HG02981 (cell line): ENCODE data around the gene UNC93A.
"Not testable (repeated sequence)": the region's sequence is repeated elsewhere in the genome, so short reads cannot be mapped to it uniquely, and the experiment has no call there.

Experiments used
- ATAC-seq: cut with Tn5 transposase; IDR thresholded peaks from one replicate; pipeline ENCODE4 v1.9.1; 2021; ENCODE audit warnings: mild to moderate bottlenecking, moderate library complexity; ENCODE audit not compliant: unreplicated experiment

UNC93A gene

DNA sequence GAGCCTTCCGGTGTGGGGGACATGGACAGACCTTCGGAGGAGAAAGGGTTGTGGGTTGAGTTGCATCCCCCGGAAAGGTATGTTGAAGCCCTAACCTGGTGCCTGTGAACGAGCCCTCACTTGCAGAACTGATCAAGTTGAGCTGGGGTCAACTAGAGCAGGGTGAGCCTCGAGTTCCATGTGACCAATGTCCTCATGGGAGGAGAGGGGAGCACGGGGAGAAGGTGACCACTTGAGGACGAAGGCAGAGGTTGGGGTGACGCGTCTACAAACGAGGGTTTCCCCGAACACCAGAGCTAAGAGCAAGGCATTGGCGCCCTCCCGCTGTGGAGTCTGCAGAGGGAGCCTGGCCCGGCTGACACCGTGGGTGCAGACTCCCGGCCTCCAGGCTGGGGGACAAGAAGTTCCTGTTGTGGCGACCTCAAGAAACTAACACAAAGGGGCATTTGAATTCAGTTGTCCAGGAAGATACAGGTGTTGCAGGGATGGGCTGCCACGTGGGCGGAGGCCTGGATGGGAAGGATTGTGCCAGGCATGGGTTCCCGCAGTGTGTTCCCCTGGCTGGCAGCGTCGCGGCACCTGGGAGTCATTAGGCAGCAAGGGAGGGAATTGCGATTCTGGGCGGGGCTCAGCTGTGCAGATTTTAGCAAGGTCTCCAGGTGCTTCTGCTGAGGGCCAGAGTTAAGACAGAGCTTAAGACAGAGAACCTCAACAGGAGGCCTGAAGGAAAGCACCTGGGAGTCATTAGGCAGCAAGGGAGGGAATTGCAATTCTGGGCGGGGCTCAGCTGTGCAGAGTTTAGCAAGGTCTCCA is 20.4 kb upstream of the UNC93A start:
- no peak for ATAC-seq

DNA sequence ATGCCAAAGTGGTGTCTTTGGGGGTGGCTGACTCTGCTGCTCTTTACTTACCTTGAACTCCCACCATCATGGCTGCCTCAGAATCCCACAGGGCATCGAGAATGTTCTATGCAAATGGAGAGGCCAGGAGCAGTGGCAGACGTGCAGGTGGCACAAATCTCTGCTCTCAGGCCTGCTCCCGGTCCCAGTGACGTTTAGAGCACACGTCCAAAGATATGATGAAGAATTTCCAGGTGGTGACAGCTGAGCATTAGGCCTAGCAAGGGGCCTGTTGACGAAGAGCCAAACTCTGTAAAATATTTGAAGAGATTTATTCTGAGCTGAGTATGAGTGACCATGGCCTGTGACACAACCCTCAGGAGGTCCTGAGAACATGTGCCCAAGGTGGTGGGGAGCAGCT is 19.0 kb upstream of the UNC93A start:
- ATAC-seq: no peak

DNA sequence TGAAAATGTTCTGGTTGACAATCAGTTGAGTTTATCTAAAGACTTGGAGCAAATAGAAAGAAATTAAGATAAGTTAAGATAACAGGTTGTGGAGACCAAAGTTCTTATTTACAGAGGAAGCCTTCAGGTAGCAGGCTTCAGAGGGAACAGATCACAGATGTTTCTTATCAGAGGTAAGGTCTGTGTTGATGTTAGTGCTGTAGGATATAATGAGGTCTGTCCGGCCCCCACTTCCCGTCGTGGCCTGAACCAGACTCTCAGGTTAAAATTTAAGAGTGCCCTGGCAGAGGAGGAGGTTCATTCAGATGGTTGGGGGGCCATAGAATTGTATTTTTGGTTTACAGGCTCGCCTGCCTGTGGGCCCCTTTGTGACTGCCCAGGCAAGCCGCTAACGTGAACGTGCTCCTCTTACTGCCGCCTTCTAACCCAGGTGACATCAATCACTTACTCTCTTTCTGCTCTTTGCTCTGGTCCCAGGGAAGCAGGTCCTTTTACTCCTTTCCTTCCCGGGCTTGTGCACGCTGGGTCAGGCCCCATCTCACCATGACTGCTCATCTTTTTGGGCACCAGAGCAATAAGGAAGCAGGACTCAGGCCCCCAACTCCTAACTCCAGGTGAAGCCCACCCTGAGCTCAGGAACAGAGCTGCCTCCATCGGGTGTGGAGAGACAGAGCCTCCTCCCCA is 18.3 kb upstream of the UNC93A start:
- no peak for ATAC-seq

DNA sequence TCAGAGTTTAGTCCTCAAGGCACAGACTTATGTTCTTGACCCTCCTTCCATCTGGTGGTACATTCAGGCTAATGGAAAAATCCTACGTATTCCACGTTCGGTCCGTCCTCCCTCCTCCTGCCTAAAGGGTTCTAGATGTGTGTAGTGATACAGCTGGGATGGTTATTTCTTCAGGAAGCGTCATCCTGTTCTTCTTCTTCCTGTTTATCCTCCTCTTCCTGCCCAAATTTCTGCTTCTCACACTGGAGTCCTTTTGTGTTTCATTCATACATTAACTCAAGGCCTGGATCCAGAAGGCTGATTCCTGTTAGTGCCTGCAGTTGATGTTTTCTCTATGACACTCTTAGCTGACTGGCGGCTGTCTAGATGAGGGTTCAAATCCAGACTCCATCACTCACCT is 16.8 kb upstream of the UNC93A start:
- no peak for ATAC-seq

DNA sequence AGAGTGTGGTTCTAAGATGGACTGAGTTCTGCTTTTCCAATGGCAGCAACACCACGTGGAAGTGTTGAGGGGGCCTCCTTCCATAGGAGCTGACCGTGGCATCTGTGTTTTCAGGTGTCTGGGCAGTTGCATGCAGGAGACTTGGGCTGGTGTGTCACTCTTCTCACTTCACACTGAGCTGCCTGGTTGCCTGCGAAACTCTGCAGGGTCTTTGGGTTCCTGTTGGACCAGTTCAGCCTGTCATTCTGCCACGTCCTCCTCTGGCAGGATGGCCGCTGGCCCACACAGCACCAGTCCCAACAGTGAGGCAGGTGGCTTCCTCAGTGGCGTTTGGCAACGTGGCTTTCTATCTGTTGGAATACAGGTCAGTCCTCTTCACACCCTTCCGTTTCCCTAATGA is 16.1 kb upstream of the UNC93A start:
- ATAC-seq: no peak

DNA sequence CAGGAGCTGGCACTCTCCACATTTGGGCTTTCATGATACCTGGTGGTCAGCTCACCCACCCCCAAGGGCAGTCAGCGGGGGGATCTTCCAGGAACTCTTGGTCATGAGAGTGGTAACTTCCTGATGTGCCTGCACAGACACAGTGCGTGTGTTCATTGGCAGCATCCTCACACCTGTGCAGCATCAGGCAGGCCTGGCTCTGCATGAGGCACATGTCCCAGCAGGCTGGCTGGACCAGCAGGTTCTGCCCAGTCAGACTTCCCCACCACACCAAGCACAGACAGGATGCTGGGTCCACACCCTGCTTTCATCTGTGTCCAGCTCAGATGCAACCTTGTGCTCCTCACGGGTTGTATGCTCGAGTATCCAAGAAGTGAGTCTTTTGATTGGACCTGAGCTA is 15.7 kb upstream of the UNC93A start:
- no peak for ATAC-seq

DNA sequence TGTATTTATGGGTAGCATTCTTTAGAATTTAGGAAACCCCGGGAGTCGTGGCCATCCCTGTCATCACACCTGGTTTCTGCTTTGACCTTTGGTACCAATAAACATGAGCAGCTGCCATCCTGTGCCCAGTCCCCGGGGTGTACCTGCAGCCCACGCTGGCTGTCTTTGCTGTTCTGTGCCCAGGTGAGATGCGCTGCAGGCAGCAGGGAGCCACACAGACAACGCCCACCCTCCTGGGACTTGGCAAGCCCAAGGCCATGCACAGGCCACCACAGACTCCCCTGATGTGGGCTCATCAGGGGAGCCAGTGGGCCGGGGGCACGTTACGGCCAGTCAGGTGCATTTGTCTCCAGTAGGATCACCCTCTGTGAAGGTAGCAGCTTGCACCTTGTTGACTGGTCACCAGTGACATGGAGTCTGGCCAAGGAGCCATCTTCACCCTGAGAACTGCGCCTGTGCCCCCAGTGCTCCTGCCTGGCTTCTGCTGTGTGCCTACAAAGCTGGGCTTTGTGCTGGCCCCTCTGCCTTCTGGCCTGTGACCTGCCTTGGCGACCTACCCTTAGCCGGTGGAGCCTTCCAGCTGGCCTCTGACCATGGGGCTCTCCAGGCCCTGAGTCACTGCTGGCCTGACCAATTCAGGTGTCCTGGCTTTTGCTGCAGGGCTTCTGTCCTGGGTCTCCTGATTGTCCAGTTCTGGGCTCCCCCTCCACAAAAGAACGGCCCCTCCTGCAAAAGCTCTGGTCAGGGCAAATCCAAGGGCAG is 14.2 kb upstream of the UNC93A start:
- ATAC-seq: no peak

DNA sequence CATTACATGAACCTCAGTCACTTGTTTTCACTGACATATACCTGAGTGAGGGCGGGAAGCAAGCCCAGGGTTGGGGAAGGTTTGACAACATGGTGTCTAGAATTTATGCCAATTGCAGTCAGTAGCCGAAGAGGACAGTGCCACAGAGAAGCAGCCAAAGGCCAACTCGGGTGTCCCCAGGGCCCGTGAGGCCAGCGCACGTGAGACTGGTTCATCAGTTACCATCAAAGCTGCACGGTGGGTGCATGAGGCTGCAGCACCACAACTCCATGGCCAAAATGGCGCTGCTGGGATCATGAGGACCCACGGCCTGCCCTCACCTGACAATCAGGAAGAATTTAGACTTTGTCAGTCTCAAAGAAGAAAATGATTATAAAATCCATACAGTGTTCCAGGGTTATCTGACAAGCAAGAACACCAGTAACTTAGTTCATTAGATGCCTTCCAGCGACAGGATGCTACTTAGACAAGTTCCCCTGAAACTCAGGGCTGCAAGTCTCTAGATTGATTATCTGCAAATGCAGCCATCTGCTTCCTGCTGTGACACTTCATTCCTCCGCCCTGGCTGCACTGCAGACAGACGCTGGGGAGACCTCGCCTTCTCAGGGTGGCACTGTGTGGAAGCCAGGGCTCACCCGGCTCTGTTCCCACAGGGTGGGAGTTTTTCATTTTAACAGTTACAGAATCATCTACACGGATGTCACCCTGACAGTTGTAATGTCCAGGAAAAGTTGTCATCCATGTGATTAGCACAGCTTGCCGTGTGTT is 12.8 kb upstream of the UNC93A start:
- not testable (repeated sequence) for ATAC-seq

DNA sequence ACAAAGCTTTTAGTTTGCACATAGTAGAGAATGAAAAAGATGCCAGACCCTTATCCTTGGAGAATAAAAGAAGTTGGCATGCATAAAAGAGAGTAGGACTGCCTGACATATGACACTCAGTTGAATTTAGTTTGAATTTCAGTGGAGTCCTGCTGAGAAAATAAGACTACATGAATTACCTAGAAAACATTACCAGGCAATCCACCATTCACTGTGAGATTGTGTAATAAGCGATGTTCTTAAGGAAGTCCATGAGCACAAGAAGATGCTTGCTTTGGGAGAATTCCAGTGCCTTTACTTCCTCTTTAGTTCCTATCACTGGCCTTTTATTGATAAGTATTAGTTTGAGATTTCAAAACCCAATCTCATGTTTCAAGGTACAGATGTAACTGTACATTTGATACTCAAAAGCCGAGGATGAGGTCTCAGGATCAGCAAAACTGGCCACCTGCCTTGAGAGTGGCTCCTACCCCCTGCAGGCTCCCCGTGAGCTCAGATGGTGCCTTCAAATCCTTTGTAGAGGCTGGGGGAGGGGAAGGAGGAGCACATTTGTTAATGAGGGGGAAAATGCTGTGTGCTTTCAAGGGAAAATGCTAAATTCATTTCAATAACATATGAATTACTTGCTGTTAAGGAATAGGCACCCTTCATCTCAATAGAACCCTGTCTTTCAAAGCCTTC is 11.2 kb upstream of the UNC93A start:
- ATAC-seq: no peak

DNA sequence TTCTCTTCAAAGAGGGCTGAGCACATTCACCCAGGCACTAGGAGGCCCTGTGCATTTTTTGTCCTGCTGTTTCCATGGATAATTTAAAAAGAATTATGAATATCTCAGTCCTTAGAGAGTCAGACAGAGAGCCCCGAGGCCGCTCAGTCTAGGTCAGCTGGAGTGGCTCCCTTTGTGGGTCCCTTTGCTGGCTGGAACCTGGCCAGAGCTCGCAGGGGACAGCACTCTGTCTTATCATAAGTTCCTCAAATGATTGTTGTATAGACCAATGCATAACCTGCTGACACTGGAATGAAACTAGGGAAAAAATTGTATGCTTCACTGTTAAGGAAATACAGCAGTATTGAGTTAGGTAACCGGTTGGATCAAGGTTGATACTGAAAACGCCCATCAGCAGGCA is 10.6 kb upstream of the UNC93A start:
- ATAC-seq: not testable (repeated sequence)

DNA sequence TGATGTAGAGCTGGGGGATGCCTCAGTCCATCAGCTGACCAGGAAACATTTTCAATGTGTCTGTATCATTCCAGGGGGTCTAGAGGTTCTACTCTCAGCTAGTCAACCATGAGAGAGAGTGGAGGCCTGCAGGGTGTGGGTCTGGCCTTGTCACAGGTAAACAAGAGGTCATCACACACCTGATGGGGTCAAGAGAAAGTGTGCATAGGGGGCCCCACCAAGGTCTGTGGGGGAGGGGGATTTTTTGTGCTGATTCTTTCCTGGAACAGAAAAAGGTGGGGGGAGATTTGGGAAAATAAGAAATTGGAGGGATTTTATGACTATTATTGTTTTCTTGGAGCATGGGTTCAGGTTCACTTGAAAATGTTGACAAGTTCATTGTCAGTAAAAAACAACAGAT is 8.9 kb upstream of the UNC93A start:
- no peak for ATAC-seq

DNA sequence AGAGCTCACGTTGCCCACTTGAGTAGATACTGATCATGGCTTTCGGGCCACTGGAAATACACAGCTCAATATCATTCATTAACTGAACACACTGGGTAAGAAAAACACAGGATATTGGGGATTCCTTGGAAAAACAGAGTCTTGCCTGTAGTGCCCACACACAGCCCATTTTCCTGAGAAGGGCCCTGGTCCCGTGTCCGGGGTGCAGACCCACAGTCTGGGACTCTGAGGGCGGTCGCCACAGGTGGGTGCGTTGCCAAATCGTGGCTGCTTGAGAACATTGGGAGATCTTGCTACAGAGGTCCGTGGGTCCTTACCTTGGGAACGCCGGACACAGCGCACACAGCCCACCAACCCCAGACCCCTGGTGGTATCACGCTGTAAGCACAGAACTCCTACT is 6.5 kb upstream of the UNC93A start:
- ATAC-seq: not testable (repeated sequence)

DNA sequence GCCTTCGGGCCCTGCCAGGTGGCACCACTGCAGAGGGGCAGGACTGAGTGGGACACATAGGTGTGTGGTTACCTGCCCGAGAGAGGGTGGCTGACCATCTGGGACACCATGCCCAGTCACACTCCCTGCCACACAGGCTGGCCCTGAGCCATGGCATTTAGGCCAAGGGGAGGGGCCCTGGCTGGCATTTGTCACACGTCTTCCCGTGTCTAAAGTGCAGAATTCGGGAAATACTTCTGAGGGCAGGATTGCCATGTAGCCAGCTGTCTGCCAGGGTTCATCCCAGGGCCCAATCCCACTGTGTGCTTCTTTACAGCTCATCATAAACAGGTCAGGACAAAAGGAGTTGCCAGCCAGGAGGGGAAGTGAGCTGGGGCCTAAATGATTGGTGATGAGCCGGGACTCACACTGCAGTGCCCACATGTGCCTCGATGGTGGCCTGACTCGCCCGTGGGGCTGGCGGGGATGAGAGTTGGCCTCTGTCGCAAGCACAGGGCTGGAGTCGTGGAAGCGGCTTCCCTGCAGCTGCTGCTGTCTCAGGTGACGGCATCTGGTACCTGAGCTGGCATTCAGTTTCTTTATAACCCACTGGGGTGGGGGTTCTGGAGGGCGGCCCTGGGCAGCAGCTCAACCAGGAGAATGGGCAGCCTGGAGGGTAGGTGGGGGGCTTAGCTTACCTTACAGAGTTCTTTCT is 5.9 kb upstream of the UNC93A start:
- no peak for ATAC-seq

DNA sequence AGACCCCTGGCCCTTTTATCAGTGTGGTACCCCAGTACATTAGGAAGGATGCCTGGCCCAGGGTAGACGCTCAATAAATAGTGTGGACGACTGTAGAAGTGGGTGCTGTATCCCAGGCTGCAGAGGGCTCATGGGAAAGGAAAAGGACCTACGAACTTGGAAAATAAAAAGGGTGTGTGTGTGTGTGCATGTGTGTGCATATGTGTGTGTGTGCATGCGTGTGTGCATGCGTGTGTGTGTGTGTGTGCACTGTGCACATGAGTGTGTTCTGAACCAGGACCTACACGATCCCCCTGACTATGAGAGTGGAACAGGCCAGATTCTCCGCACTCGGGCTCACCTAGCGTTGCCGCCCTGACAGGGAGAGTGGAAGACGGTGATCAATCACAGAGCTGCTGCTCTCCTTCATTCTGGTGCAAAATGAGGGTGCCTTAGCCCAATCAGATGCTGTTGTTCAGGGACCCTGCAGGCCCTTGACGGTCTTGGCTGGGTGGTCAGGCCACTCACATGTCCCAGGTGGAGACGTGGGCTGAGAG is 3.5 kb upstream of the UNC93A start:
- ATAC-seq: no peak

DNA sequence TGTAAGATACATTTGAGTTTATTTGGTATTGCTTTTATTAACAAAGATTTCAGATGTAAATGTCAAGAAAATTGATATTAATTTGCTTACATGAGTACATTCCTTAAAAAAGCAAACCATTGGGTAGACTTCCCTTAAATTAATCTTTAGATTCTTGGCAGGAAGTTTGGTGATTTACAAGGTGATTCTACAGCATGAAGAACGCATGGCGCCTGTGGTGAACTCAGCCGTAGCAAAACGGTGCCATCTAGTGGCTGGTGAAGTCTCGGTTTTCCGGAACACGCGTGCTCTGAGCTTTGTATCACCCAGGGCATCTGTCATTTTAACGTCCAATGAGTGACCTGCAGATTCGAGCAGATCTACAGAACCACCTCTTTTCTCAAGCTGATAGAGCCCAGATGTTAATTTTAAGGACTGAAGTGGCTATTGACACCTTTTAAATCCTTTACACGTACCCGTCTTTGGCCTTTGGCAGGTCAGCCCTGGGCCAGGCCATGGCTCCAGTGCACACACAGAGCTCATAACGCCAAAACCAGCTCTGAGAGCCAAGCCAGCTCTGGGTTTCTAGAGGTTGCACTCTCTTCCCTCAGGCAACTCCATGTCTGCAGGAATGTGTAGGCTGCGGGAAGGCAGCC is 2.4 kb upstream of the UNC93A start:
- ATAC-seq: peak; percentile 83

DNA sequence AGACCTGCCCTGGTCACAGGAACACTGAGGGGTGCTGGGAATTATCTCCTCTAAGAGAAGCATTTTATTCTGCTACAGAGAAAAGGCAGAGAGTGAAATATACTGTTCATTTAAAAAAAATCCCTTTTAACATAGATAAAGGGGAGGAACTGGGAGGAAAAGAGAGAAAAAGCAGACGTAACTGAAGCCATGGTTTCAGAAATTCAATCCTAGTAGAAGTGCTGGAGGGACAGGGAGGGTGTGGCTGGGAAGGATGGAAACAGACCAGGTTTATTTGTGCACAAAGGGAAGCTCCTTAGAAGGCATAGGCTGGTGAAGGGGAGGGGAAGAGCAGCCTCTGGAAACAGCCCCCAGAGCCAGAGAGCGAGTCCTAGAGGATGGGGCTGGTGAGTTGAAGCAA is 1.8 kb upstream of the UNC93A start:
- ATAC-seq: not testable (repeated sequence)

DNA sequence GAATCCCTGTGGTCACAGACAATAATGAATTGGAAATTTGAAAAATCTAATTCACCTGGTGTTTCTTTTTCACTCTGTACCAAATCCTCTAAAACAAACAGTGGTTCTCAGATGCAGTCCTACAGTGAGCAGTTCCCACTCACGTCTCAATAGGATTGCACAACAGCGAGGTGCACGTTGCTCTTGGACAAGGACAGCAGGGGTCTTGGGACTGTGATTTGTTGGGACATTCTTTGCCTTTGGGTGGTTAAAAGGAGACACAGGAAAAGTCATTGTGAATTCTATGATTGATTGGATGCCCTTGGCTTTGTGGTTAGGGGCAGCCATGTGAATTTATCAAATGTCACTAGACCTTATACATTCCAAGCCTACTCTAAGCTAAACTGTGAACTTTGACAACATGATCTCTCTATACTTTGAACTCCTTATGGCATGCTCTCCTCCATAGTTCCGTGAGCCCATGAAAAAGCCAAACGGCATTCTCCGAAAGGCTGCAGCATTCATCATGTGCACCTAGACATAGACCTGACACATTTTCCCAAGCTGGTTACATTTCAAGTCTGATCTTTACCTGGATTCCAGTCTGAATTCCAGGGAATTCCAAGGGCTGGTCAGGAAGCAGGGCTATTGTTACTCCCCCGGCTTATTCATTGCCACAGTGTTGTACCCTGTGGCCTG is 647 bp downstream of the UNC93A start:
- ATAC-seq: no peak

DNA sequence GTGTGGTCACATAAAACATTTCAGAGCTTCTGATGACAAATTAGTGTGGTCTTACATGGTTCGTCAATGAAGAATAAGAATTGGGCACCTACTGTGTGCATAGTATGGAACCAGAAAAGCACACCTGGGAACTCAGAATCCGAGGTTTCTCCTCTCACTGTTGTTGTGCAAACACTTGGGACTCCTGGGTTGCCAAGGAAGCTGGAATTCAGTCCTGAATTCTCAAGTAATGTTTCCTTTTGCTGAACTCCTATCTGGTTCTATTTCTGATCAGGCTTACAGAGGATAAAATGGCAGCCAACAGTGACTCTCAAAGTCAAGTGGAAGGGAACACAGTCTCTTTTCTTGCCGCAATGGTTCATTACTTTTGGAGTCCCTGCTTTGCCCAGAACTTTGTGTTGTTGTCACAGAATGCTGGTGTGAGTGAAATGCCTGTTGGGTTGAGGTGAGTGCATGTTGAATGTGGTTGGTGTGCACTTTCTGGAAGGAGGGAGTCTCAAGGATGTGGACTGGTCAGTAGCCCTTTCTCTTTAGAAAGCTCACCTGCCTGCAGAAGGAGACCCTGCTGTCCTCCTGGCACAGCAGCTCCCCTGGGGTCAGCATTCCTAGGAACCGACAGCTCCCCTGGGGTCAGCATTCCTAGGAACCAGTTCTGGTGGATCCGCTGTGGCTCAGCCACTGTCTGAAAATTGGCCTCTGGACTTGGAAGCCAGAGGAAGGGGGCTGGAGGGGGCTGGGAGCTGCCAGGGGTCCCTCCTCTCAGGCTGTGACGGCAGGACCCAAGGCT is 1.4 kb downstream of the UNC93A start:
- no peak for ATAC-seq
